ENCODE measurements around the gene POR. TPM values are rescaled to one million over a fixed set of nuclear protein-coding genes. Genes with fewer than 3 reads are reported as not detected.

POR gene
- total RNA-seq, 1 experiment from 2014 or later = 162 TPM

DNA sequence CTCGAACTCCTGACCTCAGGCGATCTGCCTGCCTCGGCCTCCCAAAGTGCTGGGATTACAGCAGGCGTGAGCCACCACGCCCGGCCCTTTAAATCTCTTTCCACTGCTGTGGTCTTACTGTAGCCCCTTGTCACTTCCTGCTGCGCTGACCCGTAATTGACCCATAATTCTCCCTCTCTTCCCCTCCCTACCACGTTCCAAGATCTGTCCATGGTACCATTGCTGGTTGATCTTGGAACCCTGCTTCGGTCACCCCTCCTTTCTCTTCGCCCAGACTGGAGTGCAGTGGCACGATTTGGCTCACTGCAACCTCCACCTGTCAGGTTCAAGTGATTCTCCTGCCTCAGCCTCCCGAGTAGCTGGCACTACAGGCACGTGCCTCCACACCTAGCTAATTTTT, 6.5 kb downstream of the POR start:
- CTCF ChIA-PET = no interaction called here
- Mint-ChIP-seq H3K9me3 (ENCODE audit: unreplicated experiment) (no peaks in the 10 kb centered on the region), H3K27ac (ENCODE audit: unreplicated experiment) (no peak overlapping the region), H3K4me3 (ENCODE audit: unreplicated experiment) (no peak overlapping the region), H3K4me1 (ENCODE audit: low read depth, unreplicated experiment) (peaks cover 9% of the 10 kb centered on the region), H3K36me3 (ENCODE audit: insufficient read depth, unreplicated experiment) (peaks cover 33% of the 10 kb centered on the region), H3K27me3 (ENCODE audit: insufficient read depth, unreplicated experiment) (no peaks in the 10 kb centered on the region)
- H3K4me1 ChIP-seq = 0 out of 2 replicates have a peak, but pooled peaks cover 10% of the 10 kb centered on the region
- 0 out of 2 replicates have a peak, but pooled peaks cover 1% of the 10 kb centered on the region for H3K36me3 ChIP-seq (ENCODE audit: control insufficient read depth, insufficient read depth, low read length)
- no peak overlapping the region for H3K4me3 ChIP-seq (ENCODE audit: low read depth, low read length)
- intact Hi-C loops (cut with micrococcal nuclease; ENCODE audit: unreplicated experiment) = no loop called here
- H3K9me3 ChIP-seq = no peaks in the 10 kb centered on the region
- TF ChIP-seq, protein P1, sequence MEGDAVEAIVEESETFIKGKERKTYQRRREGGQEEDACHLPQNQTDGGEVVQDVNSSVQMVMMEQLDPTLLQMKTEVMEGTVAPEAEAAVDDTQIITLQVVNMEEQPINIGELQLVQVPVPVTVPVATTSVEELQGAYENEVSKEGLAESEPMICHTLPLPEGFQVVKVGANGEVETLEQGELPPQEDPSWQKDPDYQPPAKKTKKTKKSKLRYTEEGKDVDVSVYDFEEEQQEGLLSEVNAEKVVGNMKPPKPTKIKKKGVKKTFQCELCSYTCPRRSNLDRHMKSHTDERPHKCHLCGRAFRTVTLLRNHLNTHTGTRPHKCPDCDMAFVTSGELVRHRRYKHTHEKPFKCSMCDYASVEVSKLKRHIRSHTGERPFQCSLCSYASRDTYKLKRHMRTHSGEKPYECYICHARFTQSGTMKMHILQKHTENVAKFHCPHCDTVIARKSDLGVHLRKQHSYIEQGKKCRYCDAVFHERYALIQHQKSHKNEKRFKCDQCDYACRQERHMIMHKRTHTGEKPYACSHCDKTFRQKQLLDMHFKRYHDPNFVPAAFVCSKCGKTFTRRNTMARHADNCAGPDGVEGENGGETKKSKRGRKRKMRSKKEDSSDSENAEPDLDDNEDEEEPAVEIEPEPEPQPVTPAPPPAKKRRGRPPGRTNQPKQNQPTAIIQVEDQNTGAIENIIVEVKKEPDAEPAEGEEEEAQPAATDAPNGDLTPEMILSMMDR (IDR thresholded peaks at IDR 0.05; ENCODE audit: insufficient read depth in 1 of 2, low read depth in 1 of 2, low read length in 1 of 2, severe bottlenecking in 1 of 2, unreplicated experiment in 1 of 2) = no peak
- H3K27me3 ChIP-seq (replicated peaks; ENCODE audit: control insufficient read depth, insufficient read depth, low read length) = no peaks in the 10 kb centered on the region
- POLR2A ChIA-PET = no interaction called here
- no peak for DNase-seq
- BruUV-seq (replicated peaks) = no TSS peak

DNA sequence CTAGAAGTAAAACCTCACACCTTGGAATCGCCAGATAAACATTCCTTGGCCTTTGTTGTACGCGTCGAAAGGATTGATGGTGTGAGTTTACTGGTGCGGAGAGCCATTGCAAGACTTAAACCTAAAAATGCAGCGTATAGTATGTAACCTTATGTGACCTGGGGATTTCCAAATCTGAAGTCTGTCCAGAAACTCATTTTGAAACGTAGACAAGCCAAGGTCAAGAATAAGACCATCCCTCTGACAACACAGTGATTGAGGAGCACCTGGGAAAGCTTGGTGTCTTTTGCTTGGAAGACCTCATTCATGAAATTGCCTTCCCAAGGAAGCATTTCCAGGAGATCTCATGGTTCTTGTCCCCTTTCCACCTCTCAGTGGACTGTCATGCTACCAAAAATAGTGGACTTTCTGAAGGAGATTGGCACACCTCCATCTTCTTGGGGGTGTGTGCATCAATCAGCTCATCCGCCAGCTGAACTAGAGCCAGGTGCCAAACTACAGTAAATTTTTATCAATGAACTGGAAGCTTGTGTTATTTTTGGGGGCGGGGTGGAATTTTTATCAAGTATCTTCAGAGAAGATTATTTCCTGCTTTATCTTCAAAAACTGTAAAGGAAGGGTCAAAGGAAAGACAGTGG, 8.1 kb downstream of the POR start:
- BruUV-seq (replicated peaks) = no TSS peak

GRCh38 chr7:75924256-75924655, 9.3 kb downstream of the POR start:
- H3K27me3 ChIP-seq (replicated peaks; ENCODE audit: control insufficient read depth, insufficient read depth, low read length) = no peaks in the 10 kb centered on the region
- 0 out of 2 replicates have a peak, but pooled peaks cover 10% of the 10 kb centered on the region for H3K4me1 ChIP-seq
- Mint-ChIP-seq H3K9me3 (ENCODE audit: unreplicated experiment) (no peaks in the 10 kb centered on the region), H3K4me1 (ENCODE audit: low read depth, unreplicated experiment) (peaks cover 9% of the 10 kb centered on the region), H3K27ac (ENCODE audit: unreplicated experiment) (no peak overlapping the region), H3K27me3 (ENCODE audit: insufficient read depth, unreplicated experiment) (no peaks in the 10 kb centered on the region), H3K4me3 (ENCODE audit: unreplicated experiment) (no peak overlapping the region), H3K36me3 (ENCODE audit: insufficient read depth, unreplicated experiment) (peaks cover 42% of the 10 kb centered on the region)
- TF ChIP-seq, protein P1 (IDR thresholded peaks at IDR 0.05; ENCODE audit: insufficient read depth in 1 of 2, low read depth in 1 of 2, low read length in 1 of 2, severe bottlenecking in 1 of 2, unreplicated experiment in 1 of 2) = no peak
- ChIA-PET POLR2A (no interaction called here), CTCF (no interaction called here)
- no TSS peak for BruUV-seq (replicated peaks)
- intact Hi-C loops (cut with micrococcal nuclease; ENCODE audit: unreplicated experiment) = no loop called here
- H3K9me3 ChIP-seq = no peaks in the 10 kb centered on the region
- 0 out of 2 replicates have a peak, but pooled peaks cover 1% of the 10 kb centered on the region for H3K36me3 ChIP-seq (ENCODE audit: control insufficient read depth, insufficient read depth, low read length)
- DNase-seq = no peak
- no peak overlapping the region for H3K4me3 ChIP-seq (ENCODE audit: low read depth, low read length)

More for the DNA sequence above, 8.1 kb downstream of the POR start:
- H3K27me3 ChIP-seq (replicated peaks; ENCODE audit: control insufficient read depth, insufficient read depth, low read length) = no peaks in the 10 kb centered on the region
- H3K4me1 ChIP-seq = 0 out of 2 replicates have a peak, but pooled peaks cover 10% of the 10 kb centered on the region
- H3K9me3 Mint-ChIP-seq (ENCODE audit: unreplicated experiment) = no peaks in the 10 kb centered on the region
- H3K36me3 Mint-ChIP-seq (ENCODE audit: insufficient read depth, unreplicated experiment) = peaks cover 37% of the 10 kb centered on the region
- H3K27ac Mint-ChIP-seq (ENCODE audit: unreplicated experiment) = no peak overlapping the region
- TF ChIP-seq, protein P1 (IDR thresholded peaks at IDR 0.05; ENCODE audit: insufficient read depth in 1 of 2, low read depth in 1 of 2, low read length in 1 of 2, severe bottlenecking in 1 of 2, unreplicated experiment in 1 of 2) = no peak
- H3K4me3 Mint-ChIP-seq (ENCODE audit: unreplicated experiment) = no peak overlapping the region
- no peak for DNase-seq
- ChIA-PET CTCF (interaction anchor here (0.6 kb wide), 1 partner anchor 50 kb away, joined by 4 read pairs; no protein-coding TSS in a partner anchor), POLR2A (no interaction called here)
- no peak overlapping the region for H3K4me3 ChIP-seq (ENCODE audit: low read depth, low read length)
- H3K9me3 ChIP-seq = no peaks in the 10 kb centered on the region
- 0 out of 2 replicates have a peak, but pooled peaks cover 1% of the 10 kb centered on the region for H3K36me3 ChIP-seq (ENCODE audit: control insufficient read depth, insufficient read depth, low read length)
- intact Hi-C loops (cut with micrococcal nuclease; ENCODE audit: unreplicated experiment) = no loop called here
- no peaks in the 10 kb centered on the region for H3K27me3 Mint-ChIP-seq (ENCODE audit: insufficient read depth, unreplicated experiment)
- H3K4me1 Mint-ChIP-seq (ENCODE audit: low read depth, unreplicated experiment) = peaks cover 9% of the 10 kb centered on the region

All from Caco-2 (cell line).